Uterus (tissue), 4 donors: ENCODE data around the gene ADCY5. TPM values are rescaled to one million over a fixed set of nuclear protein-coding genes. Genes with fewer than 3 reads are reported as not detected.

ENCODE experiments used
- DNase-seq, 2 donors: peaks; one replicate each; pipeline ENCODE4 v3.0.0-alpha.2; 2019 to 2020
- H3K27ac ChIP-seq, 2 donors: fragments of 200-600 bp; sonication (generic); 1 replicate in 1 of 2; 2 replicates in 1 of 2; pipeline ENCODE4 v1.5.1; 2016 to 2018
- H3K27me3 ChIP-seq, 2 donors: fragments of 200-600 bp; sonication (generic); one replicate each; pipeline ENCODE4 v1.5.1; 2018 to 2019; ENCODE audit warnings: control low read depth in 1 of 2
- H3K36me3 ChIP-seq, 2 donors: fragments of 200-600 bp; sonication (generic); one replicate each; pipeline ENCODE4 v1.5.1; 2019; ENCODE audit warnings: control low read depth in 1 of 2
- H3K4me1 ChIP-seq, 2 donors: fragments of 200-600 bp; sonication (generic); one replicate each; pipeline ENCODE4 v1.5.1; 2018 to 2019; ENCODE audit warnings: control low read depth in 1 of 2
- H3K4me3 ChIP-seq, 2 donors: fragments of 200-600 bp; sonication (generic); 1 replicate in 1 of 2; 2 replicates in 1 of 2; pipeline ENCODE4 v1.5.1; 2018 to 2019; ENCODE audit warnings: mild to moderate bottlenecking in 1 of 2
- H3K9me3 ChIP-seq, 2 donors: fragments of 200-600 bp; sonication (generic); one replicate each; pipeline ENCODE4 v1.5.1; 2019; ENCODE audit warnings: control low read depth in 1 of 2
- POLR2A ChIP-seq, 2 donors: fragments of 450-650 bp; IDR thresholded peaks; one replicate each; pipeline ENCODE4 v1.6.1; 2016; ENCODE audit warnings: antibody characterized with exemption in 2 of 2, mild to moderate bottlenecking in 1 of 2, moderate library complexity in 1 of 2
- intact Hi-C: fragments of 100-400 bp; cut with DNase I; formaldehyde crosslinking; loops from one replicate; pipeline ENCODE4 v1.15.1; 2023; ENCODE audit warnings: low total_unique reads
- total RNA-seq, 4 donors: library from RNA; depleted of rRNA in 3 of 4; stranded (reverse); fragments of >200 nt in 3 of 4; gene quantifications; one replicate each; pipeline versions ENCODE4 v1.1.0 to v1.2.4, GENCODE V29; 2014 to 2023
- TF ChIP-seq, protein P1 (sequence below), 4 experiments: fragments of 200-600 bp in 2 of 4; fragments of 450-650 bp in 2 of 4; sonication (generic) in 2 of 4; IDR thresholded peaks; one replicate each; pipeline ENCODE4 v1.5.1; 2016 to 2019; ENCODE audit warnings: antibody characterized with exemption in 4 of 4, mild to moderate bottlenecking in 2 of 4, moderate library complexity in 1 of 4
- donor health status: DM: yes; HTN: yes; CAD: no.

The ADCY5 gene
- total RNA-seq, 4 donors from 2014 or later = 21.1 to 43.5 (median 34.7) TPM

DNA sequence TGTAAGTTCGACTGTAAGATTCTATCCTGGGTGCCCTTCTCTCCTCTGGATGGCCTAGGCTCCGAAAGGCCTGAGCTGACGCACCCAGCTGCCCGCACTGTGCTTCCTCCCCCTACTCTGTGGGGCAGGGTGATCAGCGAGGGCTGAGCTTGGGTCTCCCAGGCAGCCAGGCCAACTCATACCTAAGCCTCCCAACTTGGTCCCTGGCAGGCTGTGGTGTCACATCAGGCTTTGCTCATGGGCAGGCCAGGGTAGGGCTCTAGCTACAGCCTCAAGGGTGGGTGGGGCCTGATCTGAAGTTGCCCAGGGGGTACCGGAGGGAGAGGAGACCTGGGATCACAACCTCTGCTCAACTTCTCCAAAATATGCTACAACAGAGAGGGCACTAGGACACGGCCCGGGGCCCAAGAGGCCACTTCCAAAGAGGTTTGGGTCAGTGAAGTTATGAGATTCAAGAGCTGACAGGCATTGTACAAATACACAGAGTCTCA, 123.1 kb downstream of the ADCY5 start:
- Histone ChIP-seq H3K27ac (no peak overlapping the region), H3K4me3 (no peak overlapping the region), H3K9me3 (no peaks in the 10 kb centered on the region), H3K4me1 (no peaks in the 10 kb centered on the region), H3K27me3 (no peaks in the 10 kb centered on the region), H3K36me3 (no peaks in the 10 kb centered on the region)
- intact Hi-C loops = no loop called here
- DNase-seq = no peak
- TF ChIP-seq POLR2A (IDR thresholded peaks at IDR 0.05) = no peak

DNA sequence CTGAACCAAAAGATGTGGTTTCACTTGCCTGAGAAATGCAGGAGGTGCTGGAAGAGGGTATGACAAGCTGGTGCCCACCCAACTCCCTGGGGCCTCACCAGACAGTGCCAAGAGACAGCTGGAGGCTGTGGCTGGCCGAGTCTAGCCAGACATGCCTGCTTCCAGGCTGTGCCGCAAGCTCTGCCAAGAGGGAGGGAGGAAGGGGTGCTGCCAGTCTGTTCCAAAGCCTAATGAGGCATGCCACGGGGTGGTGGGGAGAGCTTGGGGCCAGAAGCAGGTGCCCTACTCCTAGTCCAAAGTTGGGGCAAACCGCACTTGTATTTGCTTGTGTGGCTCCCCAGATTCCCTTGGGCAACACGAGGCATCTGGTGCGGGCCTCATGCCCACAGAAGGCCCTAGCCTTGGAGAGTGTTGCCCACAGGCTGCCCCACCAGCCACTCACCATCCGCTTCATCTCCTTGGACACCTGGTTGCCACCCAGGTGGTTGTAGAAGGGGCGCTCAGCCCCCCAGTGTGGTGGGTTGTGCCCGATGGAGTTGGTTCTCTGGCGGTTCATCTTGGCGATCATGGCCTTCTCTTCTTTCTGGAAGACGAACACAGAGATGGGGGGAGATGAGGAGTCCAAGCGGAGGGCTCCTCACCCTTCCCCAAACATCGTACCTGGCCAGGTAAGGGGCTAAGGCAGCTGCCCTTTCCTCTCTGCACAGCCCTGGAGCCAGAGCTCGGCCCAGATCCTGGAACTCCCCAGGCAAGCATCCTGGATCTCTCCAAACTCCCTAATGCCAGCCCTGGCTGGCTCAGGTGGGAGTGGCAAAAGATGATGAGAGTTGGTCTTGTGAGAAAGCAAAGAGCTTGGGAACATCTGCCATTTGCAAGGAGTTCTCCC, 123.8 kb downstream of the ADCY5 start:
- Histone ChIP-seq H3K4me3 (no peak overlapping the region), H3K27ac (no peak overlapping the region), H3K27me3 (no peaks in the 10 kb centered on the region), H3K36me3 (no peaks in the 10 kb centered on the region), H3K4me1 (no peaks in the 10 kb centered on the region), H3K9me3 (no peaks in the 10 kb centered on the region)
- no peak for DNase-seq
- intact Hi-C loops = no loop called here
- TF ChIP-seq, protein P1, sequence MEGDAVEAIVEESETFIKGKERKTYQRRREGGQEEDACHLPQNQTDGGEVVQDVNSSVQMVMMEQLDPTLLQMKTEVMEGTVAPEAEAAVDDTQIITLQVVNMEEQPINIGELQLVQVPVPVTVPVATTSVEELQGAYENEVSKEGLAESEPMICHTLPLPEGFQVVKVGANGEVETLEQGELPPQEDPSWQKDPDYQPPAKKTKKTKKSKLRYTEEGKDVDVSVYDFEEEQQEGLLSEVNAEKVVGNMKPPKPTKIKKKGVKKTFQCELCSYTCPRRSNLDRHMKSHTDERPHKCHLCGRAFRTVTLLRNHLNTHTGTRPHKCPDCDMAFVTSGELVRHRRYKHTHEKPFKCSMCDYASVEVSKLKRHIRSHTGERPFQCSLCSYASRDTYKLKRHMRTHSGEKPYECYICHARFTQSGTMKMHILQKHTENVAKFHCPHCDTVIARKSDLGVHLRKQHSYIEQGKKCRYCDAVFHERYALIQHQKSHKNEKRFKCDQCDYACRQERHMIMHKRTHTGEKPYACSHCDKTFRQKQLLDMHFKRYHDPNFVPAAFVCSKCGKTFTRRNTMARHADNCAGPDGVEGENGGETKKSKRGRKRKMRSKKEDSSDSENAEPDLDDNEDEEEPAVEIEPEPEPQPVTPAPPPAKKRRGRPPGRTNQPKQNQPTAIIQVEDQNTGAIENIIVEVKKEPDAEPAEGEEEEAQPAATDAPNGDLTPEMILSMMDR (IDR thresholded peaks at IDR 0.05) = no peak
- TF ChIP-seq POLR2A (IDR thresholded peaks at IDR 0.05) = no peak

DNA sequence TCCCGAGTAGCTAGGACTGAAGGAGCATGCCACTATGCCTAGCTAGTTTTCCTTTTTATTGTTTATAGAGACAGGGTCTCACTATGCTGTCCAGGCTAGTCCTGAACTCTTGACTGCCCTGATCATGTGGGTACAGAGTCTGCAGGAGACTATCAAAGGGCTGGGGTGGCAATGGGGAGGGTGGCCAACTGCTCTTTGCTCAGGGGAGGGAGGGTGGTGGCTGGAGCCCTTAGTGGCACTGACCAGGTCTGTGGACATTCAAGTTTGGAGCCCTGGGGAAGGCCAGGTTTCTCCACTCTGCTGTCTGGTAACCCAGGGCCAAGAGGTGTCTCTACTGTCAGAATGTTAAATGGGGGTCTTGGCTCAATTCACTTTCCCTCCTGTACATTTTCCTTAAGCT, 125.1 kb downstream of the ADCY5 start:
- intact Hi-C loops = no loop called here
- H3K27ac ChIP-seq = no peak overlapping the region

DNA sequence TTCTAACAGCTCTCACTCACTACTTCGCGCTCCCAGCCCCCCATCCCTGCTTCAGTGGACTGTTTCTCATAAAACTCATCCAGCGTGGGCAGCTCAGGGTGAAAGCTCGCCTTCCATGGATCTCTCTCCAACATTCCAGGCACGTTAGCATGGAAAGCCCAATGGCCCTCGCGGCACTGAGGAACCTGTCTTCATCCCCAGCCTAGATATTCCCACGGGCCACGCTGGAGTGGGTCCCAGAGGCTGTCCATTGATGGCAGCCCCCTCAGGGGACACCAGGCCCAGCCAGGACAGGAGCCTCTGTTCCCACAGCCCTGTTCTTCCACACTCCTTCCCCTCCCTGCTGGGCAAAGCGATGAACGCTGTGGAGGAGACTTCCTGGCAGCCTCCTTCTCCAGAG, 126.0 kb downstream of the ADCY5 start:
- TF ChIP-seq POLR2A (IDR thresholded peaks at IDR 0.05) = no peak
- TF ChIP-seq, protein P1 (IDR thresholded peaks at IDR 0.05) = no peak
- Histone ChIP-seq H3K27ac (no peak overlapping the region), H3K27me3 (no peaks in the 10 kb centered on the region), H3K9me3 (no peaks in the 10 kb centered on the region), H3K4me1 (no peaks in the 10 kb centered on the region), H3K4me3 (no peak overlapping the region), H3K36me3 (no peaks in the 10 kb centered on the region)
- no peak for DNase-seq
- intact Hi-C loops = no loop called here

More for the DNA sequence above, 125.1 kb downstream of the ADCY5 start:
- Histone ChIP-seq H3K36me3 (no peaks in the 10 kb centered on the region), H3K4me1 (no peaks in the 10 kb centered on the region), H3K9me3 (no peaks in the 10 kb centered on the region), H3K4me3 (no peak overlapping the region), H3K27me3 (no peaks in the 10 kb centered on the region)
- TF ChIP-seq, protein P1 (IDR thresholded peaks at IDR 0.05) = no peak
- TF ChIP-seq POLR2A (IDR thresholded peaks at IDR 0.05) = no peak
- DNase-seq = no peak

DNA sequence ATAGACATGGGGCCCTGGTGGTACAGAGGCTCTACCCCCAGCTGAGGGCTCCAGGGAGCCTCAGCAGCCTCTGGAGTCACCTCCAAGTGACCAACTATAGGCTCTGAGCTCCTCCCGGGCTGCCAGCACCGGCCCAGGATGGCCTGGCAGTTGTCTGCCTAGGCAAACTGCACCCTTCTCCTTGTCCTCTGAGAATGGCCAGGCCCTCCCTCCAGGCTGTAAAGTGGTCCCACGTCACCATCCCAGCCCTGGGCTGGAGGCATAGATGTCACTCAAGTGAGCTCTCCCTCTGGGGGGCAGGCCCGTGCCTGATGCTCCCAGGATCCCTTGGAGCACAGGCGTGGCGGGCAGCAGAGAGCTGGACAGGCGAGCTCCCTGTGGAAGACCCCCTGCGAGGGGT, 127.1 kb downstream of the ADCY5 start:
- Histone ChIP-seq H3K36me3 (no peaks in the 10 kb centered on the region), H3K4me3 (no peak overlapping the region), H3K4me1 (no peaks in the 10 kb centered on the region), H3K27ac (no peak overlapping the region), H3K9me3 (no peaks in the 10 kb centered on the region), H3K27me3 (no peaks in the 10 kb centered on the region)
- no peak for DNase-seq
- intact Hi-C loops = no loop called here
- TF ChIP-seq, protein P1 (IDR thresholded peaks at IDR 0.05) = no peak
- TF ChIP-seq POLR2A (IDR thresholded peaks at IDR 0.05) = no peak
